ENCODE data around the gene TMED10.

DNA sequence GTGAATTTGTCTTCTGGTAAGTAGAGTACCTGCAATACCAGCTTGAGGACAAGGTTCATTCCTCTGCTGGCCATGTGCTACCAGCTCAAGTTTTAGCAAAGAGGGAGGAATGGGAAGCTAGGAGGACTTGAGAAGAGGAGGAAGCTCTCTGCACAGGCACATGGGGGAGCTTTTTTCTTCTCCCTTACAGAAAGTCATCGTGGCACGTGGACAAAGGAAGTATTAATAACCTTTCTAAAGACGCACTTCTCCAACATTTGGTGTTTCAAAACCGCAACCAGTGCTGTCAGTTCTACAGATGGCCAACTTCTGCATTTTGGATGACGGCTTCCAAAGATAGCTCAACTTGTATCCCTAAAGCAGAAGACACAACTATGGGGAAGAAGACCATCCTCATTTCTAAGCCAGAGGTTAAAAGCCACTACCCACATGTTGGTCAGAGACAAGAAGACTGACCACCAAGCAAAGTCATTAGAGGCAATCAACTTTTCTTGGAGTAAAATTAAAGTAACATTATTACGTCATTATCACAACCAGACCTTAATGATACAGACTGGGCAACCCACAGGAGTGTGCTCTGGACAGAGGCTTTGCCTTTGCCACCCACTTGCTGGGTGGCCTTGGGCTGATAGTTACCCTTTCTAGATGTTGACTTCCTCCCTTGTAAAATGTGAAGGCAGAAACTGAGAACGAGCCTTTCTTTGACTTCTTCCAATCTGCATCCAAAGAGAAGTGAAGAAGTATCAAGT lies 12.3 kb upstream of the TMED10 start:
- TF ChIP-seq ZNF624 (tag by site-specific recombination; IDR thresholded peaks at IDR 0.05) (no peak), REPIN1 (tag by site-specific recombination; IDR thresholded peaks at IDR 0.05; ENCODE audit: low read depth) (no peak)
- TF ChIP-seq, protein P1, sequence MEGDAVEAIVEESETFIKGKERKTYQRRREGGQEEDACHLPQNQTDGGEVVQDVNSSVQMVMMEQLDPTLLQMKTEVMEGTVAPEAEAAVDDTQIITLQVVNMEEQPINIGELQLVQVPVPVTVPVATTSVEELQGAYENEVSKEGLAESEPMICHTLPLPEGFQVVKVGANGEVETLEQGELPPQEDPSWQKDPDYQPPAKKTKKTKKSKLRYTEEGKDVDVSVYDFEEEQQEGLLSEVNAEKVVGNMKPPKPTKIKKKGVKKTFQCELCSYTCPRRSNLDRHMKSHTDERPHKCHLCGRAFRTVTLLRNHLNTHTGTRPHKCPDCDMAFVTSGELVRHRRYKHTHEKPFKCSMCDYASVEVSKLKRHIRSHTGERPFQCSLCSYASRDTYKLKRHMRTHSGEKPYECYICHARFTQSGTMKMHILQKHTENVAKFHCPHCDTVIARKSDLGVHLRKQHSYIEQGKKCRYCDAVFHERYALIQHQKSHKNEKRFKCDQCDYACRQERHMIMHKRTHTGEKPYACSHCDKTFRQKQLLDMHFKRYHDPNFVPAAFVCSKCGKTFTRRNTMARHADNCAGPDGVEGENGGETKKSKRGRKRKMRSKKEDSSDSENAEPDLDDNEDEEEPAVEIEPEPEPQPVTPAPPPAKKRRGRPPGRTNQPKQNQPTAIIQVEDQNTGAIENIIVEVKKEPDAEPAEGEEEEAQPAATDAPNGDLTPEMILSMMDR (tag by site-specific recombination; IDR thresholded peaks at IDR 0.05) = no peak
- TF ChIP-seq, protein P2, sequence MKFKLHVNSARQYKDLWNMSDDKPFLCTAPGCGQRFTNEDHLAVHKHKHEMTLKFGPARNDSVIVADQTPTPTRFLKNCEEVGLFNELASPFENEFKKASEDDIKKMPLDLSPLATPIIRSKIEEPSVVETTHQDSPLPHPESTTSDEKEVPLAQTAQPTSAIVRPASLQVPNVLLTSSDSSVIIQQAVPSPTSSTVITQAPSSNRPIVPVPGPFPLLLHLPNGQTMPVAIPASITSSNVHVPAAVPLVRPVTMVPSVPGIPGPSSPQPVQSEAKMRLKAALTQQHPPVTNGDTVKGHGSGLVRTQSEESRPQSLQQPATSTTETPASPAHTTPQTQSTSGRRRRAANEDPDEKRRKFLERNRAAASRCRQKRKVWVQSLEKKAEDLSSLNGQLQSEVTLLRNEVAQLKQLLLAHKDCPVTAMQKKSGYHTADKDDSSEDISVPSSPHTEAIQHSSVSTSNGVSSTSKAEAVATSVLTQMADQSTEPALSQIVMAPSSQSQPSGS (tag by site-specific recombination; IDR thresholded peaks at IDR 0.05; ENCODE audit: low read depth) = no peak
